Stimulated activated CD8-positive, alpha-beta memory T cell treated with anti-CD3 and anti-CD28 coated beads, Interleukin-15, amount 100 ng/mL, for 24 hours (primary cell): ENCODE data around the gene VPS26A.
"Not testable (repeated sequence)": the region's sequence is repeated elsewhere in the genome, so short reads cannot be mapped to it uniquely, and the experiment has no call there.

ENCODE experiments used
- DNase-seq: peaks from one replicate; pipeline ENCODE4 v3.0.0-alpha.2; 2020; ENCODE audit warnings: low read depth

VPS26A gene

DNA sequence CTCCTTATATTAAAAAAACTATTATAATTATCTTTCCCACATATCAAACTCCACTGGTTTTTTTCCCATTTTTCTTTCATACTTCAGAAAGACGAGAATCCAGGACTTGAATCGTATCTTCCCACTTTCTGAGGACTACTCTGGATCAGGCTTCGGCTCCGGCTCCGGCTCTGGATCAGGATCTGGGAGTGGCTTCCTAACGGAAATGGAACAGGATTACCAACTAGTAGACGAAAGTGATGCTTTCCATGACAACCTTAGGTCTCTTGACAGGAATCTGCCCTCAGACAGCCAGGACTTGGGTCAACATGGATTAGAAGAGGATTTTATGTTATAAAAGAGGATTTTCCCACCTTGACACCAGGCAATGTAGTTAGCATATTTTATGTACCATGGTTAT, 20.2 kb upstream of the VPS26A start:
- no peak for DNase-seq

DNA sequence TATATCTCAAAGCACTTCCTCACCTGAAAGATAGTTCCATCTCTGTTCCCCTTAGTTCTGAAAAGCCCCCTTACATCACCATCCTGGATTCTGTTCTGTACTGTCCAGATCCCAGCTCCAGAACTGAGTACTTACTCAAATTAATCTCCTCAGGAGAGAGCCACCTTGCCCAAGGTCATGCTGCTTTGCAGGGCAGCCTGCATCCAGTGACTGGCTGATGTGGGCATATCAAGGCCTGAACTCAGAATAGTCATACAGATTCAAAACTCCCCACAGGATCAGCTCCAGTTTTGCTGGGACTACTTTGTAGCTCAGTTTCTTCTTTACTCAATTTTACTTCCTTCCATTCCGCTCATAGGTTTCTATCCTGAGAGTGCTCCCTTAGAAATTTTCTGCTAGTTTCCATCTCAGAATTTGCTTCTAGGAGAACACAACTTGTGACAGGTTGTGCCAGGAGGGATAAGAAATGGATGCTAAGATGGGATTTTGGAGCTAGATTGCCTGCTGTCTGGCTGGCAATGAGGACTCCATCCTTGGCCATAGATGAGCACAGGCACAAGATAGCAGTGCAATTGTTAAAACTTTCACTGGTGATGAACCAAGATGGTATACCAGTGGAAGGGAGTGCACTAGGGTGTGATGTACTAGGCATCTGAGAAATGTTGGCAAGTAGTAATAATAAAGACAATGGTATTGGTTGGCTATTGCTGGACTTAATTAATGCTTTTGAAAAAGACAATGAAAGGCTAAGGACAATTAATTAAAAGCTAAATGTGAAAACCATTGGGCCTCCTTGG, 18.8 kb upstream of the VPS26A start:
- no peak for DNase-seq

DNA sequence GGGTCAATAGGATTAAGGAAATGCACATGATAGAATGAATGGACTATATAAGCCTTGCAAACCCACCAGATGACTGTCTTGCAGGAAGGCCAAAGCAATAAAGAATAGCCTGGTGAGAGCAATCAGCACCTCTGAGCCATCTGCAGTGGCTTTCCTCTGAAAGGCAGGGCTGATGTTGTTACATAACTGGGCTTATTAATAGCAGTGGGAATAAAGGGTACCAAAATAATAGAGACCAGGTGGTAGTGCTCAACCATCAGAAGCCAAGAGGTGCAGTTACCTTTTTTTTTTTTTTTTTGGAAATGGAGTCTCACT, 16.8 kb upstream of the VPS26A start:
- no peak for DNase-seq

DNA sequence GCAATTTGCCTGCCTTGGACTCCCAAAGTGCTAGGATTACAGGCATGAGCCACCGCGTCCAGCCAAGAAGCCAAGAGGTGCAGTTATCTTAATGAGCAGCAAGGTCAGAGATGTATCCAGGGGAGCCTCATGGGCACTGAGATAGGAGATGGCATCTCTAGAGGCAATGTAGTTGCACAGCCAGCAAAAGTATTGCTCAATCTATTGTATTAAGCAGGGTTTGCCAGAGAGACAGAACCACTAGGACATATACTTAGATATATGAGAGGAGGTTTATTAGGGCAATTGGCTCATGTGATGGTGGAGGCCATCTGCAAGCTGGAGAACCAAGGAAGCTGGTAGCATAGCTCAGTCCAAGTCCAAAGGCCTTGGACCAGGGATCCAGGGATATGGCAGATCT, 16.3 kb upstream of the VPS26A start:
- DNase-seq = no peak

DNA sequence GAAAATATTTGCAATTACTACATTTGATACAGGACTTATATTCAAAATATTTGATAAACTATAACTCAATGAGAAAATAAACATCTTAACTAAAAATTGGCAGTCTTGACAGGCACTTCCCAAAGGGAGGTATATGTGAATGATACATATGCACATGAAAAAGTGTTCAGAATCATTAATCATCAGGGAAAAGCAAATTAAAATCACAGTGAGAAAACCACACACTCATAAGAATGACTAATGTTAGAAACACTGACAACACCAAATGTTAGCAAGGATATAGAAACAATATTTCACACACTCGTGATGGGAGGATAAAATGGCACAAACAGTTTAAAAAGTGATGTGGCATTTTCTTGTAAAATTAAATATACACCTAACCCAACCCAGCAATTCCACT, 4.1 kb upstream of the VPS26A start:
- DNase-seq = no peak

DNA sequence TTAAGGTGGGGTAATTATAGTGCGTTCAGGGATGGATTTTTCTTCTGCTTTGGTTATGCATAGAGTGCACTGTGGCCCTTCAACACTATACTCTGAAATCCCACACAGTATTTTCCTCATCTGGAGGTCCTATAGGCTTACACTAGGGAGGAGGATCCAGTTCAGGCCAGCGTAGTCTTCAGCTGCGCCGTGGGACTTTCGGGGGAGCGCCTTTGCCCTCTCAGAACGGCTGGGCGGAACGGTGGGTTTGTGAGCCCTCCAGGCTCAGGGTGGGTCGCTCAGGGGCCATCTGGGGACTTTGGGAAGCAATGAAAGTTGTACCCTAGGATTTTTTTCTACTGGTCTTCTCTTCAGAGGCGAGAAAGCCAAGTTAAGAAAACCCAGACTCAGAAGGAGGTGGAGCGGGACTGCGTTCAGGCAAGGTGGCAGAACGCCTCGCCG, 652 bp upstream of the VPS26A start:
- DNase-seq = no peak

DNA sequence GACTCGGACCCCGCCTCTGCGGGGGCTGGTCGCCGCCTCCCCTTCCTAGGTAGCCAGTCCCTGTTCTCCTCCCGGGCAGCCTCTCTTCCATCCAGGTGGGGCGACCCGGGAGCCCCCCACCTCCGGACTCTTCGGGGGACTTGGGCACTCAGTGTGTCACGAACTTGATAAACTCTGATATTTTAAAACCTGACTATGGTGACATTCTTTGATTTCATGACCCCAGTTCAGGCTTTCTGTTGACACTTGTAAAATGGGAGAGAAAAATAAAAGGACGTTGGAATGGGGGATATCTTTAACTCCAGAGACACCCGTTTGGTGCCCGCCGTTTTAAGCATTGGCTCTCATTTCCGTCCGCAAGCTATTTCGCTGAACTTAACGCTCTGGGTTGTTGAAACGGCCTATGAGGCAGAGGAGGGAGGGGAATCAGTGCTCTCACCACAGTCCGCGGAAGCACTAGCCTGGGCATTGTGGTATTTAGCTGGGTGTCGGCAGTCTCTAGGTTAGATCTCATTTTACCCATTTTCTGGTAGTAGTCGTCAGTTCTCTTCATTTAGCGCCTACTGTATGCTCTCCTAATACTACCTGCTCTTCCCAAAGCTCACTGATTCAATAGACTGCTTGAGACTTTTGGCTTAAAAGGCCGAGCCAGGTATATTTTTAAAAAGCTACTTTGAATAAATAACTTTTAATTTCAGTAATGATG, 738 bp downstream of the VPS26A start:
- no peak for DNase-seq

DNA sequence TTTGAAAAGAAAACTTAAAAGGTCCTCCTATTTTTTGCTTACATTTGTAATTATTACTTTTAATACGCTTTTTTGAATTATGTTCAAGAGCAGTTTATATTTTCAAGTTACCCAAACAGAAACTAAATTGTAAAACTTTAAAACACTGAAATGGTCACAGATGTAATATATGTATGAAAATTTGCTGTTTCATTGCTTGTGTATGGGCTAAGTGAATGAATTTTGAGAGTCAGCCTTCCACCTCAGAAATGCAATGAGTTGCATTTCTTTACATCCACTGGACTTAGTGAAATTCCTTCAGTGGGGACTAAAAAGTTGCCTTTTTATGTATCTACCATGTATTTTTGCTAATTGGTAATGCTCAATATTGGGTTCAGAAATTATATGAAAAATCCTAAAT, 1.6 kb downstream of the VPS26A start:
- no peak for DNase-seq

DNA sequence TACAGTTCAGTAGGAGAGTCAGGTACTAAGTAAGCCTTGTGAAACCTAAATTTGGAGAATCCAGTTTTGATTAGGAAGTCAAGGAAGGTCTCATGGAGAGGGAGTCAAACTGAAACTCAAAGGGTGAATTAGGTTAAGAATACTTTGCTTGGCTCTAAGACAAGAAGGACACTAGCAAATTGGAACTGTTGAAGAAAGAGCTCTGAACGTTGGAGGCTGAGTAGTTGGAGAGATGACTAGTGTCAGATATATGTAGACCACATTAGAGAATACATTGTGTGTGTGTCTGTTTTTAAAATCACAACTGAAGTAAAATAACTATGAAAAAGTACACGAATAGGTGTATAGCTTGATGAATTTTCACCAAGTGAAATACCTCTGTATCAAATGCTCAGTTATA, 6.3 kb downstream of the VPS26A start:
- DNase-seq = no peak

DNA sequence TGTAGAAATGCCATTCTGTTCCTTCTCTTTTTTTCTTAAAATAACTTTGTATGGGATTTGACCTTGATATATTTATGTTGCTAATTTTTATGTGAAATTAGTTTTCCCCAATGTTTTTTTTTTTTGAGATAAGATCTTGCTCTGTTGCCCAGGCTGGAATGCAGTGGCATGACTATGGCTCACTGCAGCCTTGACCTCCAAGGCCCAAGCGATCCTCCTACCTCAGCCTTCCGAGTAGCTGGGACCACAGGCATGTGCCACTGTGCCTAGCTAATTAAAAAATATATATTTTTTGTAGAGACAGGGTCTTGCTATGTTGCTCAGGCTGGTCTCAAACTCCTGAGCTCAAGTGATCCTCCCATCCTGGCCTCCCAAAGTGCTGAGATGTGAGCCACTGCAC, 16.0 kb downstream of the VPS26A start:
- DNase-seq = no peak

DNA sequence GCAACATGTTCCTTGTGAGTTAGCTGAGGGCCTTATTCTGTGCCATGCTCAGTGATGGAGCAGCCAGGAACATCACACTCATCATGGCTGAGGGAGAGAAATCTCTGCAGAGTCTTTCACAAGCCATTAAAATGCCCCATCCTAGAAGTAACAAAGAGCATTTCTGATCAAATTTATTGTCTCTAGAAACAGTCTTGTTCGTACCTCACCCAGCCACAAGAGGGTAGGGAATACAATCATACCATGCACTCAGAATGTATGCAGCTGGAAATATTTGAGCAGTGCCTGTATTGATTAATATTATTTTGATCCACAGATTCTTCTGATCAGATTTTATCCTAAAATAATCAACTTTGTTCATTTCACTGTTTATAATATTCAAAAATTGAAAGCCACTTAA, 17.3 kb downstream of the VPS26A start:
- DNase-seq = no peak

DNA sequence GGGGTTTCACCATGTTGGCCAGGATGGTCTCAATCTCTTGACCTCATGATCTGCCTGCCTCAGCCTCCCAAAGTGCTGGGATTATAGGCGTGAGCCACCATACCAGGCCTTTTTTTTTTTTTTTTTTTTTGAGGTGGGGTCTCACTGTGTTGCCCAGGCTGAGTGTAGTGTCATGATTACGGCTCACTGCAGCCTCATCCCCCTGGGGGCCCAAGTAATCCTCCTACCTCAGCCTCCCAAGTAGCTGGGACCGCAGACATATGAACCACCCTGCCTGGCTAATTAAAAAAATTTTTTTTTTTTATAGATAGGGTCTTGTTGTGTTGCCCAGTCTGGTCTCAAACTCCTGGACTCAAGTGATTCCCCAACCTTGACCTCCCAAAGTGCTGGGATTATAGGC, 18.1 kb downstream of the VPS26A start:
- not testable (repeated sequence) for DNase-seq

DNA sequence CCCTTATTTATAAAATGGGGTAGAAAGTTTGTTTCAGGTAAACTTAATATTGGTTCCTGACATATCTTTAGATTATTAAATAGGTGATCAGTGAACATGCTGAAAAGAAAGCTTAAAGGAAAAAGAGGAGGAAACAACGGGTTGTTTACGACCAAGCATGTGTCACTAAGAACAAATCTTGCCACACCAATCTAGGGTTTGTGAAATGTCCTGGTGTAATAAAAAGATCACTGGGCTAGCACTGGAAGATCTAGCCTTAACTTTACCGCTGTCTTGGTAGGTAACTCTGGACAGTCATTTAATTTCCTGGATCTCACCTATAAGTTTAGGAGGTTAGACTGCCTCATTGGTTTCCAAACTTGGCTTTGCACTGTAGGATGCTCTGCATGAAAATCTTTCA, 19.0 kb downstream of the VPS26A start:
- no peak for DNase-seq

DNA sequence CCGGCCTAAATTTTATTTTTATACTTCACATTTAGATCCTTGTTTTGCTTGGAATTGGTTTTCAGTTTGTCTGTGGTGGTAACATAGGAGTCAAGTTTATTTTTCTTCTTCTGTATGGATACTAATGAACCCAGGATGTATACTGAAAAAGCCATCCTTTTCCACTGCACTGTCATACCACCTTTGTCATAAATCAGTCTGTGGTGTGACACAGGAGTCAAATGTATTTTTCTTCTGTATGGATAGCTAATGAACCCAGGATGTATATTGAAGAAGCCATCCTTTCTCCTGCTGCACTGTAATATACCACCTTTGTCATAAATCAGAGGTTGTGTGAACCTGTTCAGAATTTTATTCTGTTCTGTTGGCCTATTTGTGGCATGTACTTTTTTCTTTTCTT, 21.4 kb downstream of the VPS26A start:
- no peak for DNase-seq

DNA sequence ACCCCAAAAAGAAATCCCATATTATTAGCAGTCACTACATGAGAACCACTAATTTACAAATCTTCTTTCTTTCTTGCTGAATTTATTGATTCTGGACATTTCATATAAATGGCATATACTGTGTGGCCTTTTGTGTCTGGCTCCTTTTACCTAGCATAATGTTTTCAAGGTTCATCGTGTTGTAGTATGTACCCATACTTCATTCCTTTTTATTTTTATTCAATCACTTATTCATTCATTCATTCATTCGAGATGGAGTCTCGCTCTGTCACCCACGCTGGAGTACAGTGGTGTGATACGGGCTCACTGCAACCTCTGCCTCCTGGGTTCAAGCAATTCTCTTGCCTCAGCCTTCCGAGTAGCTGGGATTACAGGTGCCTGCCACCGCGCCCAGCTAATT, 21.9 kb downstream of the VPS26A start:
- no peak for DNase-seq

DNA sequence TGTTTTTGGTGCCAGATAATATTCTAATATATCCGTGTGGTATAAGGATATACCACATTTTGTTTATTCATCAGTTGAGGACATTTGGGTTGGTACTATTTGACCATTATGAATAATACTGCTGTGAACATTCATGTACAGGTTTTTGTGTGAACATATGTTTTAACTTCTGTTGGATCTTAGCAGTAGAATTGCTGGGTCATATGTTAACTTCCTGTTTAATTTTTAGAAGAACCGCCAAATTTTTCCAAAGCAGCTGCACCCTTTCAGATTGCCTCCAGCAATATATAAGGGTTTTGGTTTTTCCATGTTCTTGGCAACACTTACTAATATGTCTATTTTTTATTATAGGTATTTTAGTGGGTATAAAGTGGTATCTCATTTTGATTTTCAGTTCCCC, 22.8 kb downstream of the VPS26A start:
- DNase-seq = no peak

DNA sequence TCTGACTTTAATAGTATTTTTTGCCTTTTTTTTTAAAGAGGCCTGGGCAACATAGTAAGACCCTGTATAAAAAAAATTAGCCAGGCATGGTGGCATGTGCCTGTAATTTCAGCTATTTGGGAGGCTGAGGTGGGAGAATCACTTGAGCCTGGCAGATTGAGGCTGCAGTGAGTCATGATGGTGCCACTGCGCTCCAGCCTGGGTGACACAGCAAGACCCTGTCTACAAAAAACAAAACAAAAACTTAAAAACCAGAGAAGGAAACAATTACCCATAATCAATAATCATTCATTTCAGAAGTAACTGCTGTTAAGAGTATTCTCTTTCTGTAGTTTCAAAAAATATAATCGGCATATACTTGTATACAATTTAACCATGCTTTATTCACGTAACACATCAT, 28.0 kb downstream of the VPS26A start:
- no peak for DNase-seq

DNA sequence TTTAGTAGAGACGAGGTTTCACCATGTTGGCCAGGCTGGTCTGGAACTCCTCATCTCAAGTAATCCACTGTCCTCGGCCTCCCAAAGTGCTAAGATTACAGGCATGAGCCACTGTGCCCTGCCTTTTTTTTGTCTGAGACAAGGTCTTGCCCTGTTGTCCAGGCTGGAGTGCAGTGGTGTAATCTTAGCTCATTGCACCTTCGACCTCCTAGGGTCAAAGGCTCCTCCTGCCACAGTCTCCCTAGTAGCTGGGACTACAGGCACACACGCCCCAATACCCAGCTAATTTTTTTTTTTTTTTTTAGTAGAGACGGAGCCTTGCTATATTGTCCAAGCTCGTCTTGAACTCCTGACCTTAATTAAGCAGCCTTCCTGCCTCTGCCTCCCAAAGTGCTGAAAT, 29.2 kb downstream of the VPS26A start:
- no peak for DNase-seq

DNA sequence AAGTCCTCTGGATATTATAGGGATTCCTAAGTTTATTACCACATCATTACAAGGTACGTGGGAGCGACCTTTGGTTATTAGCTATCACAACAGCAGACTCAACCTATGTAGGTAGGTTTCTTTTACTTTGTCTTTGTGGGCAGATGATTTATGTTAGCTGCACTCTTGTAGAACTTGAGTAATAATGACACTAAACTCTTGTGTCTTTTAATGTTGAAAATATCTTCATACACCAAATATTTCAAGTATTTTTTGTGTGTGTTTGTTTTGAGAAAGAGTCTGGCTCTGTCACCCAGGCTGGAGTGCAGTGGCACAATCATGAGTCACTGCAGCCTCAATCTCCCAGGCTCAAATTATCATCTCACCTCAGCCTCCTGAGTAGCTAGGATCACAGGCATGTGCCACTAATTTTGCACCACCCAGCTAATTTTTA, 36.8 kb downstream of the VPS26A start:
- DNase-seq = no peak

DNA sequence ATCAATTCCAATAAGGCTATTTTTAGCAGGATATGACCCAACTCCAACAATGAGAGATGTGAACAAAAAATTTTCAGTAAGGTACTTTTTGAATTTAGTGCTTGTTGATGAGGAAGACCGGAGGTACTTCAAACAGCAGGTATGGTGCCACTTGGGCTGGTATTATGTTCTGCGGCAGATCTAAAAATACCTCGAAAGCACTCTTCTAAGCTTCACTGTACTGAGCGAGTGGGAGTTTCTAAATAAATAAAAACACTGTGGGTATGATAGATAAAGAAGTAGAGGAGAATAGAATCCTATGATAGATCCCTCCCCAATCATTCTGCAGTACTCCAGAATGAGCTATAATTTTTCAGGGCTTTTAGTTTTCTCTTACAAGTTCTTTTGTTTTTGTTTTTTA, 44.5 kb downstream of the VPS26A start:
- no peak for DNase-seq

DNA sequence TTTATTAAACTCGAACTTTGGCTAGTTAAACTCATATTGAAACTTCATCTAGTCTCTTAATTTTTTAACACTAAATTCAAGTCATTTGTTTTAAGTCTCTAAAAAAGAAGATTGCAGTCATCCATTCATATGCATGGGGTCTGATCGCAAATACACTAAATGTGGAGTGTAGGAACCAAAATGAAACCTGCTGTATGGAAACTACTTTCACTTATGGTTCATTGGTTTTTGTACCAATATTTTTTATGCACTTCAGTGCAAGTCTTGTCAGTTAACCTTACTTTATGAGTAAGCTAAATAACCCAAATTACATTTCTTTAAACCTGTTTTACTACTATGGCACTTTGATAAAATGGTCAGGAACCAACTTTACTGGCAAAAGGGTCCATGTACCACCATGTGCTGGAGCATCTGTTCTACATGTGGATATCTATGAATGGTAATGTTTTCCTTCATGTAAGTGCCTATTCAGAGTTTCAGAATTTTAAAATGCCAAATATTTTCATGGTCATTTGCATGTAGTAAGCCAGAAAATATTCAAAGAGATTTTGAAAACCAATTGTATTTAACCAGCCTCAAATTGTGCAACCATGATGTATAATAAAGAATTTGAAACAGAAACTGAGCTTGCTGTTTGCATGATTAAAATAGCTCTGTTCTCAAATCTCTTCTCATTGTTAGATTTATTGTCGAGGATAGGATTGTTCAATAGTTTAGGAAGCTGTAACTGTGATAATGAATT, 48.4 kb downstream of the VPS26A start:
- DNase-seq = no peak

DNA sequence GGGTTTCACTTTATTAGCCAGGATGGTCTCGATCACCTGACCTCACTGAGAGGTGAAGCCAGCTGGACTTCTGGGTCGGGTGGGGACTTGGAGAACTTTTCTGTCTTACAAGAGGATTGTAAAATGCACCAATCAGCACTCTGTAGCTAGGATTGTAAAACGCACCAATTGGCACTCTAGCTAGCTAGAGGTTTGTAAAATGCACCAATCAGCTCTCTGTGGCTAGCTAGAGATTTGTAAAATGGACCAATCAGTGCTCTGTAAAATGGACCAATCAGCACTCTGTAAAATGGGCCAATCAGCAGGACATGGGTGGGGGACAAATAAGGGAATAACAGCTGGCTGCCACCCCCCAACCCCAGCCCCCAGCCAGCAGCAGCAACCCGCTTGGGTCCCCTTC, 51.3 kb downstream of the VPS26A start:
- not testable (repeated sequence) for DNase-seq

DNA sequence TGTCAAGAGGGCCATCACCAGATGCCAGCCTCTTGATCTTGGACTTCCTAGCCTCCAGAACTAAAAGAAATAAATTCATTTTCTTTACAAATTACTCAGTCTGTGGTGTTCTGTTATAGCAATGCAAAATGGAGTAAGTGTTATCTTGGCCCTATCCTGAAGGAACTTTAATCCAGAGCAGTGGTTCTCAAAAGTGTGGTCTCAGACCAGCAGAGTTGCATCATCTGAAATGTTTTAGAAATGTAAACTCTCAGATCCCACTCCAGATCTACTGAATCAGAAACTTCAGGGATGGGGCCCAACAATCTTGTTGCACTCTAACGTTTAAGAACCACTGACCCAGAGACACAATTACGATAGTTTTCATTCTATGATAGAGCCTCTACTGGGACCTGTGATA, 52.8 kb downstream of the VPS26A start:
- no peak for DNase-seq
